GM03348 (cell line): ENCODE data around the gene GRIN2C.

Experiments
- DNase-seq: peaks from one replicate; pipeline ENCODE4 v3.0.0; 2012; ENCODE audit warnings: low spot score

Gene GRIN2C

GRCh38 chr17:74821655-74822334 lies 37.9 kb downstream of the GRIN2C start:
- DNase-seq = no peak

GRCh38 chr17:74819801-74820436 lies 39.8 kb downstream of the GRIN2C start:
- no peak for DNase-seq

GRCh38 chr17:74818291-74818938 lies 41.3 kb downstream of the GRIN2C start:
- no peak for DNase-seq

GRCh38 chr17:74816905-74817620 lies 42.6 kb downstream of the GRIN2C start:
- no peak for DNase-seq

- no peak for DNase-seq
Measured at GRCh38 chr17:74815550-74816370, 43.9 kb downstream of the GRIN2C start.

- no peak for DNase-seq
Measured at GRCh38 chr17:74815067-74815466, 44.6 kb downstream of the GRIN2C start.

- no peak for DNase-seq
Measured at GRCh38 chr17:74814453-74814852, 45.2 kb downstream of the GRIN2C start.

GRCh38 chr17:74812109-74813009 lies 47.3 kb downstream of the GRIN2C start:
- DNase-seq = no peak

- DNase-seq = no peak
Measured at GRCh38 chr17:74810699-74811485, 48.8 kb downstream of the GRIN2C start.

GRCh38 chr17:74808714-74809430 lies 50.8 kb downstream of the GRIN2C start:
- no peak for DNase-seq

- no peak for DNase-seq
Measured at GRCh38 chr17:74807925-74808324, 51.8 kb downstream of the GRIN2C start.

- no peak for DNase-seq
Measured at GRCh38 chr17:74807441-74807840, 52.2 kb downstream of the GRIN2C start.

GRCh38 chr17:74806334-74806733 lies 53.4 kb downstream of the GRIN2C start:
- no peak for DNase-seq

GRCh38 chr17:74805591-74805991 lies 54.1 kb downstream of the GRIN2C start:
- no peak for DNase-seq

GRCh38 chr17:74804683-74805082 lies 55.0 kb downstream of the GRIN2C start:
- DNase-seq = no peak

- DNase-seq = no peak
Measured at GRCh38 chr17:74803971-74804370, 55.7 kb downstream of the GRIN2C start.

GRCh38 chr17:74803388-74803930 lies 56.2 kb downstream of the GRIN2C start:
- no peak for DNase-seq

GRCh38 chr17:74801896-74802295 lies 57.8 kb downstream of the GRIN2C start:
- DNase-seq = no peak

- DNase-seq = no peak
Measured at GRCh38 chr17:74800531-74800930, 59.2 kb downstream of the GRIN2C start.
